CD4-positive, alpha-beta T cell treated with Interleukin-4 for 4 hours (primary cell): ENCODE measurements around the gene BSPH1.
"Not testable (repeated sequence)": the region's sequence is repeated elsewhere in the genome, so short reads cannot be mapped to it uniquely, and the experiment has no call there.

Experiments
- DNase-seq: peaks from one replicate; pipeline ENCODE4 v3.0.0-alpha.2; 2020

BSPH1 gene, protein sequence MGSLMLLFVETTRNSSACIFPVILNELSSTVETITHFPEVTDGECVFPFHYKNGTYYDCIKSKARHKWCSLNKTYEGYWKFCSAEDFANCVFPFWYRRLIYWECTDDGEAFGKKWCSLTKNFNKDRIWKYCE

DNA sequence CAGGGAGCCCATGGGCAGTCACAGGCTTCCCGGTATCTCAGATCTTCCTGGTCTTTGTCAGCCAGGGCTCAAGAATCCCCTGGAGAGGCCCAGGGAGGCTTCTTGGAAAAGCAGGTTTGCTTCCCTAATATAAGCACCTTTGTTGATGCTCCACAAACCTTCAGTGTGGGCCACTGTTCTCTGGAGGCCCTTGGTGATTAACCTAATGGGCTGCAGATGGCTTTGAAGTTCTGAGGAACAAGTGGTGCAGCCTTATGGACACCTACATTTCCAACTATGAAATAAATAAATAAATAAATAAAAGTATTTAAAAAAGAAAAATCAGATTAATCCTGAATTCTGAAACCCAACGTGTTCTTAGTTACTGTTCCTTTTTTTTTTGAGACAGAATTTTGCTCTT lies at the start of gene BSPH1:
BSPH1 (minus strand) TSS at position 101 of the 400 bp plus-strand sequence; CDS start at position 12, 89 bp downstream.
- no peak for DNase-seq

GRCh38 chr19:48036765-48037164 lies 44.8 kb upstream of the BSPH1 start:
- DNase-seq = no peak

DNA sequence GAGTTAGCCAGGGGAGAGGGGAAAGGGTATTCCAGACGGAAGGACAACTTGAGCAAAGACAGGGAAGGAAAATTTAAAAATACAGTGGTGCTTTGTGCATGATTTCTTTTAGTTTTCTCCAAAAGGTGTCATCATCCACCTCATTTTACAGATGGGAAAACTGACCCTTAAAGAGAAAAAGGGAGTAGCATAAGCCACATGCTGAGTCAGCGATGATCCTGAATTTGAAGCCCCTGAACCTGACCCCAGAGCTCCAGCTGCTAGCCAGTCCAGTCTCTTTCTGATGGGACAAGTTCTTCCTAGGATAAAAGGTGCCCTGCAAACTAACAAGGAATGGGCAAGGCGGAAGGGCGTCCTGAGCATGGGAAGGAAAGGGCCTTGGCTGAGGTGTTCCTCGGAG lies 41.6 kb upstream of the BSPH1 start:
- DNase-seq = no peak

GRCh38 chr19:48030073-48030472 lies 38.1 kb upstream of the BSPH1 start:
- DNase-seq = no peak

GRCh38 chr19:48029431-48029830 lies 37.5 kb upstream of the BSPH1 start:
- no peak for DNase-seq

DNA sequence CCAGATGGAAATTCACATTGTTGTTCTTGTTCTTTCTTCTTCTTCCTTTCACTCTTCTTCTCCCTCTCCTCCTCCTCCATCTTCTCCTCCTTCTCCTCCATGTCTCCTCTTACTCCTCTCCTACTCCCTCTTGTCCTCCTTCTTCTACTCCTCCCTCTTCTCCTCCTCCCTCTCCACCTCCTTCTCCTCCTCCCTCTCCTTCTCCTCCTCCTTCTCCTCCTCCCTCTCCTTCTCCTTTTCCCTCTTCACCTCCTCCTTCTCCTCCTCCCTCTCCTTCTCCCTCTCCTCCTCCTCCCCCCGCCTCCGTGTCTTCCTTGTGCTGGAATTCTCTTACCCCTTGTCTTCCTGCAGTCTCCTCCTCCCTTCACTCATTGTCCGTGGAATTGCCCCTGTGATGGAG lies 33.5 kb upstream of the BSPH1 start:
- no peak for DNase-seq

DNA sequence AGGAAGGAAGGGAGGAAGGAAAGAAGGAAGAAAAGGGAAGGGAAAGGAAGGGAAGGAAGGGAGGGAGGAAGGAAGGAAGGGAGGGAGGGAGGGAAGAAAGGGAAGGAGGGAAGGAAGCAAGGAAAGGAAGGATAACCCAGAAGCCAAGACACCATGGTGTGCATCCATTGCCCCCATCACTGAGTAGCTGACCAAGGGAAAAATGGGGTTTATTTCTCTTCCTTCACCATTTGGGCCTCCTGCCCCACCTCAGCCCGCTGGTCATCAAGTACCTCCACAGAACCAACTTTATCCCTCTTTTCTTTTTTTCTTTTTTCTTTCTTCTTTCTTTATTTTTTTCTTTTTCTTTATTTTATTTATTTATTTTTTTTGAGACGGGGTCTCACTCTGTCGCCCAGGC lies 31.5 kb upstream of the BSPH1 start:
- no peak for DNase-seq

- DNase-seq = no peak
These were observed 31.0 kb upstream of the BSPH1 start for GRCh38 chr19:48023011-48023410.

DNA sequence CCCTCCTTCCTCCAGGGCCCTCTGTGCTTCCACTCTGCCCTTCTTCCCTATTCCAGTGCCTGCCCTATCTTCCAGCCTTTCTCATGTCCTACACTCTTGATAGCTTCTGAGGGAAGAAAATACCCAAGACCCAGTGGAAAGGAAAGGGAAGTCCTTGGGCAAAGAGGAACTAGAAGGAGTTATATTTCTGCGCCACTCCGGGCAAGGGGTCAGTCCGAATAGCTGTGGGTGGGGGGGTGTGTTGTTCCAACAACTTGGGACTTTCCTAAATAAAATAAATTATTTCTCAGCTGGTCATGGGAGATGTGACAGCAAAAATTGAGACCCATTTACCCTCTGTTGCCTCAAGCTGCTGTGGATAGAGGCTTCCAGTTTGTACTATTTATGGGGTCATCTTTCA lies 28.7 kb upstream of the BSPH1 start:
- no peak for DNase-seq

GRCh38 chr19:48010932-48011758 lies 19.2 kb upstream of the BSPH1 start:
- no peak for DNase-seq

DNA sequence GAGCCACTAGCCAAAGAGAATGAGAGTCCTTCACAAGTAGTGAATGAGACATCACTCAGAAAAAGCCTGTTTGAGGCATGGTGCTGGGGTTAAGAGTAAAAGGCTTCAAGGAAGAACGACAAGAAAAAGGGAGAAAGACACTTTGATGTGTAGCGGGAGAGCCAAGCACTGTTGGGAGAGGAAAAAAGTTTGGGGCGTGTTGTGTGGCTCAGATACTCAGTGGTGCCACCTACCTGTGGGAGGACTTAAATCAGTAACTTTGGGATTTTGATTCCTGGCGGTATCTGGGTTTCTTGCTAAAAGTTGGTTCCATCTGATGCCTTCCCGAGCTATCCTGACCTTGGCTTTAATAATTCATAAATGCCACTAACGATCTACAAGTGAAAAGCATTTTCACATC lies 14.8 kb upstream of the BSPH1 start:
- no peak for DNase-seq

DNA sequence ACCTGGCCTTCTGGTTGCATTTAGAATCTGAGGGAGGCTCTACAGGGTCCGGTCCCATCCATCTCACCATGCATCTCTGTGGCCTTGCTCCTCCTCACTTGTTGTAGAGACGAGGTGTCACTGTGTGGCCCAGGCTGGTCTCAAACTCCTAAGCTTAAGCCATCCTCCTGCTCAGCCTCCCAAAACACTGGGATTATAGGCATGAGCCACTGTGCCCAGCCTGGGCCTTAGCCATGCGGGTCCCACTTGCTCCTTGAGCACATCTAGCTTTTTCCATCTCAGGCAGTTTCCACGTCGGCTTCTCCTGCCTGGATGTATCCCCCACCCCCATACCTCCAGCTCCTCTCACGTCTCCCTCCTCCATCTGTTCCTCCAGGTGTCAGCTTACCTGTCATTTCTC lies 12.3 kb upstream of the BSPH1 start:
- no peak for DNase-seq

- DNase-seq = no peak
These were observed 8.9 kb upstream of the BSPH1 start for GRCh38 chr19:48000846-48001245.

DNA sequence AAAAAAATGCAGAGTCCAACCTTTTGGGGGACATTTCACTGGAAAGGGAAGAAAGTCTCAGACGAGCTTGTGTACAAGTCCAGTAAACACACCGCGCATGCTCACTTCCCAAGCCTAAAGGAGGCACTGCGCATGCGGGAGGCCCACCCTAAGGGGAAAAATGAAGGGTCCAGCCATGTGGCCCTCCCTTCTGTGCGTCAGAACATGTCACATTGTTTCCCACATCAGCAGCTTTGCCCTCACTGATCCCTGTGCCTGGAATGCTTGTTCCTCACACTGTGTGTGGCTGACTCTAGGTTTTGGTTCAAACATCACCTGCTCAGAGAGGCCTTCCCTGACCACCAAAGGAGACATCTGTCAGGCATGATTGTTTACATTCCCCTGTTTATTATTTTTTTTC lies 6.8 kb upstream of the BSPH1 start:
- no peak for DNase-seq

DNA sequence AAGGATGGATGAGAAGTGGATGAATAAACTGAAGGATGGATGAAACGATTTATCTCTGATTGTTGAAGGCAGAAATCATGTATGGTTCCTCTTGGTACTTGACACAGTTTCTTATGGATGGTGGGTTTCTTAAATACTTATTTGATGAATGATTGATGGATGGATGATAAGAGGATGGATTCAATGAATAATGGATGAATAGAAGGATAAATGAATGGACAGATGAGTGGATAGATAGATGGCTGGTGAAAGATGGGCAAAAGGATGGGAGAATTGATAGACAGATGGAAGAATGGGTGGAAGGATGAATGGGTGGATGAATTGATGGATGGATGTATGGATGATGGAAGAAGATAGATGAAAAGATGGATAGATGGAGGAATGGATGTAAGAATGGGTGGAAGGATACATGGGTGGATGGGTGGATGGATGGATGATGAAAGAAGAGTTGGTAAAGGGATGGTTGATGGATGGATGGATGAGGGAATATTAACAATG lies 4.3 kb upstream of the BSPH1 start:
- no peak for DNase-seq

DNA sequence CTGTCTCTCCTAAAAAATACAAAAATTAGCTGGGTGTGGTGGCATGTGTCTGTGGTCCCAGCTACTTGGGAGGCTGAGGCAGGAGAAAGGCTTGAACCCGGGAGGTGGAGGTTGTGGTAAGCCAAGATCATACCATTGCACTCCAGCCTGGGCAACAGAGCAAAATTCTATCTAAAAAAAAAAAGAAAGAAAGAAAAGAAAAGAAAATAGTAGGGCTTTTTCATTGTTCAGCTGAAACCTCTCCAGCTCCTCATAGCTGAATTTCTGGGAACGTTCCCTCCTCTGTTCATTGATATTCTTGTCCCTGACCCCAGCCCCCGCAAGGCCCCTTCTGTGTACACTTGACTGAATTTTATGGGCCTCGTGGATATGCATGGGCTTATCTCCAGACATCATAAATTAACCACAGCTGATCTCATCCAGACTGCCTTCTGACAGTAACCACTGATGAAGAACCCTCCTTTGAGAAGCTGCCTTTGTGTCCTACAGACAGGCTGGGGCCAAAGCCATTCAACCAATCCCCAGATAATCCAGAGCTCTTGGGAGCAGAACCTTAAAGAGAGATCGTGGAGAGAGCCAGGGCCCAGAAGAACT lies 2.3 kb upstream of the BSPH1 start, which contains the start of gene ELSPBP1:
ELSPBP1 (plus strand) TSS at position 424 of the 594 bp plus-strand sequence. CDS start 14,036 bp downstream, outside the sequence.
- DNase-seq = no peak

- no peak for DNase-seq
These were observed 670 bp downstream of the BSPH1 start for GRCh38 chr19:47991191-47991808.

GRCh38 chr19:47973529-47973928 lies 18.4 kb downstream of the BSPH1 start:
- DNase-seq = no peak

DNA sequence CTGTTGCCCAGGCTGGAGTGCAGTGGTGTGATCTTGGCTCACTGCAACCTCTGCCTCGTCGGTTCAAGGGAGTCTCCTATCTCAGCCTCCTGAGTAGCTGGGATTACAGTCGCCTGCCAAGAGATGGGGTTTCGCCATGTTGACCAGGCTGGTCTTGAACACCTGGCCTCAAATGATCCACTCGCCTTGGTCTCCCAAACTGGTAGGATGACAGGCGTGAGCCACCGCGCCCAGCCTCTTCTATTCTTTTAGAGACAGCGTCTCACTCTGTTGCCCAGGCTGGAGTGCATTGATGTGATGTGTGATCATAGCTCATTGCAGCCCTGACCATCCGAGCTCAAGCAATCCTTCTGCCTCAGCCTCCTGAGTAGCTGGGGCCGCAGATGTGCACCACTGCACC lies 36.0 kb downstream of the BSPH1 start:
- not testable (repeated sequence) for DNase-seq

- not testable (repeated sequence) for DNase-seq
These were observed 39.8 kb downstream of the BSPH1 start for GRCh38 chr19:47952132-47952531.

- DNase-seq = not testable (repeated sequence)
These were observed 42.0 kb downstream of the BSPH1 start for GRCh38 chr19:47949852-47950521.

DNA sequence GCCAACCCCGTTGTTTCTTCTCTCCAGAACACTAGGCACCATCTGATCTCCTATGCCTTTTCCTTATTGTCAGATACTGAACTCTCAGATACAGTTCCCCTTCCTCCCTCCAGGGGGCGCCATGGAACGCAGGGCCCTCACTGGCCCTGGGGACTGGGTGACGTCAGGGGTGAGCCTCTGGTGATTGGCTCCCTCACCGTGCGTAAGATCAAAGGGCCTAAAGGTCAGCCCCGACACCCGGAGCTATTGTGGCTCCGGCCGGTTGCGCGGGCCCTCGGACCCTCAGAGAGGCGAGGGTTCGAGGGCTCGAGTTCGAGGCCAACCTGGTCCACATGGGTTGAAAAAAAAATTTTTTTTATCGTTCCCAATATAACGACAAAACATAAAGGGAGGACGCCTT lies 63.4 kb downstream of the BSPH1 start:
- DNase-seq = not testable (repeated sequence)

- DNase-seq = not testable (repeated sequence)
These were observed 71.9 kb downstream of the BSPH1 start for GRCh38 chr19:47920107-47920506.
